GM10266 (cell line): ENCODE results near the gene PANX1.

ENCODE experiments used
- DNase-seq: peaks from one replicate; pipeline ENCODE4 v3.0.0; 2012; ENCODE audit errors: extremely low spot score
- TF ChIP-seq, protein P1 (sequence below): IDR thresholded peaks from 2 replicates; pipeline ENCODE4 v1.5.1; 2012; ENCODE audit warnings: mild to moderate bottlenecking, low read depth; ENCODE audit not compliant: control insufficient read depth, insufficient read depth; ENCODE audit errors: missing control alignments

Gene PANX1

DNA sequence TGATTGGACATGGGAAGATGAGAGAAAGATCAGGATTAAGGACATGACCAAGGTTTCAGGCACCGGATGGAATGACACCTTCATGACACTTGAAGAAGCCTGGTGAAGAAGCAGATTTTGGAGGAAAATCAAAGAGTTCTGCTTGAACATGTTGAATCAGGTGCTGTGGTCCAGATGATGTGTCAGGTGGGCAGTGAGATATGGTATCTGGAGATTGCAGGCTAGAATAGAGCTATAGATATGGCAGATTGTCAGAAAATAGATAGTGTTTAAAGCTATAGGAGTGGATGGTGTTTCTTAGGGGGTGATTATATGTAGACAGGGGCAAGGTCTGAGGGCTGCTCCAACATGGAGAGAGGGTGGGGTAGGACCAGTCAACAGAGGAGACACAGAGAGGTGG lies 40.2 kb downstream of the PANX1 start:
- TF ChIP-seq, protein P1, sequence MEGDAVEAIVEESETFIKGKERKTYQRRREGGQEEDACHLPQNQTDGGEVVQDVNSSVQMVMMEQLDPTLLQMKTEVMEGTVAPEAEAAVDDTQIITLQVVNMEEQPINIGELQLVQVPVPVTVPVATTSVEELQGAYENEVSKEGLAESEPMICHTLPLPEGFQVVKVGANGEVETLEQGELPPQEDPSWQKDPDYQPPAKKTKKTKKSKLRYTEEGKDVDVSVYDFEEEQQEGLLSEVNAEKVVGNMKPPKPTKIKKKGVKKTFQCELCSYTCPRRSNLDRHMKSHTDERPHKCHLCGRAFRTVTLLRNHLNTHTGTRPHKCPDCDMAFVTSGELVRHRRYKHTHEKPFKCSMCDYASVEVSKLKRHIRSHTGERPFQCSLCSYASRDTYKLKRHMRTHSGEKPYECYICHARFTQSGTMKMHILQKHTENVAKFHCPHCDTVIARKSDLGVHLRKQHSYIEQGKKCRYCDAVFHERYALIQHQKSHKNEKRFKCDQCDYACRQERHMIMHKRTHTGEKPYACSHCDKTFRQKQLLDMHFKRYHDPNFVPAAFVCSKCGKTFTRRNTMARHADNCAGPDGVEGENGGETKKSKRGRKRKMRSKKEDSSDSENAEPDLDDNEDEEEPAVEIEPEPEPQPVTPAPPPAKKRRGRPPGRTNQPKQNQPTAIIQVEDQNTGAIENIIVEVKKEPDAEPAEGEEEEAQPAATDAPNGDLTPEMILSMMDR, result no peak
- DNase-seq, result no peak

DNA sequence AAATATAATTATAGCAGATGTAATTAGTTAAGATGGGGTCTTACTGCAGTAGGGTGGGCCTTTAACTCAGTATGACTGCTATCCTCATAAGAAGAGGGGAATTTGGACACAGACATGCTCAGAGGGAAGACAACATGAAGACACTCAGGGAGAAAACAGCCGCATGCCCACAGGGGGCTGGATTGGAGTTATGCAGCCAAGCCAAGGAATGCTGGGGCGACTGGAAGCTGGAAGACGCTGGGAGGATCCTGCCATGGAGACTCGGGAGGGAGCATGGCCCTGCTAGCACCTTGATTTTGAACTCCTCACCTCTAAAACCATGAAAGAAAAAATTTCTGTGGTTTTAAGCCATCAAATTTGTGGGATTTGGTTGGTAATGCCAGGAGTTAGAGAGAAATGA lies 40.9 kb downstream of the PANX1 start:
- DNase-seq, result no peak

DNA sequence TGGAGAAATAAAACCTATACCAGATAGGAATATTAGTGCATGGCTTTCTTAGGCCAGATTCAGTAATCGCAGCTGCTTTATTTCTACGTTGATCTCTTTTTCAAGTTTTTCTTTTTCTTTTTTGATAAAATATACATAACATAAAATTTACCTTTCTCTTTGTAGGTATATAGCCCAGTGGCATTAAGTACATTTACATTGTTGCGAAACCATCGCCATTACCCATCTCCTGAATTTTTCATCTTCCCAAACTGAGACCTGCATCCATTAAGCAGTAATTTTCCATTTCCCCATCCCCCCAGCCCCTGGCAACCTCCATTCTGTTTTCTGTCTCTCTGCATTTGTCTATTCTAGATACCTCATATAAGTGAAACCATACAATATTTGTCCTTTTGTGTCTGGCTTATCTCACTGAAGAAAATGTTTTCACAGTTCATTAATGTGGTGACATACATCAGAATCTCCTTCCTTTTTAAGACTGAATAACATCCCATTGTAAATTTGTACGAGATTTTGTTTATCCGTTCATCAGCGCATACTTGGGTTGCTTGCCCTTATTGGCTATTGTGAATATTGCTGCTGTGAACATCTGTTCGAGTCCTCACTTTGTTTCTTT lies 41.4 kb downstream of the PANX1 start:
- DNase-seq, result no peak
- TF ChIP-seq, protein P1, result no peak

More for the DNA sequence above, 40.9 kb downstream of the PANX1 start:
- TF ChIP-seq, protein P1, result no peak

DNA sequence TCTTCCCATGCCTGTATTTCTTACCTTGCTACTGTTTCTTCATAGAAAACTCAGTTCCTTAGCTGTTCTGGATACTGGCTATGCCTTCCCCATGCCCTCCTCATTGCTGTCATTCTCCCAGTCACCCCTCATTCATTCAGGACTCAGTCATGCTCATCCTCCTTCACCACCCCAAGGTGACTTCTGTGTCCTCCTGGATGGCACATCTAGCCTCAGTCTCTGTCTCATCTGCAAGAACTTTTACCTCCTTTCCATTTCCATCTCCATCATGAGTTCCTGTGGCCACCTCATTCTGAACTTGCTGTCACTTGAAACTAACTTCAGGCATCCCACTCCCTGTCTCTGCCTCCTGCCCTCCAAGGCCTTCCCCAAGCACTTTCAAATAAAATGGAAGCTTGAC lies 42.3 kb downstream of the PANX1 start:
- TF ChIP-seq, protein P1, result no peak
- DNase-seq, result no peak

DNA sequence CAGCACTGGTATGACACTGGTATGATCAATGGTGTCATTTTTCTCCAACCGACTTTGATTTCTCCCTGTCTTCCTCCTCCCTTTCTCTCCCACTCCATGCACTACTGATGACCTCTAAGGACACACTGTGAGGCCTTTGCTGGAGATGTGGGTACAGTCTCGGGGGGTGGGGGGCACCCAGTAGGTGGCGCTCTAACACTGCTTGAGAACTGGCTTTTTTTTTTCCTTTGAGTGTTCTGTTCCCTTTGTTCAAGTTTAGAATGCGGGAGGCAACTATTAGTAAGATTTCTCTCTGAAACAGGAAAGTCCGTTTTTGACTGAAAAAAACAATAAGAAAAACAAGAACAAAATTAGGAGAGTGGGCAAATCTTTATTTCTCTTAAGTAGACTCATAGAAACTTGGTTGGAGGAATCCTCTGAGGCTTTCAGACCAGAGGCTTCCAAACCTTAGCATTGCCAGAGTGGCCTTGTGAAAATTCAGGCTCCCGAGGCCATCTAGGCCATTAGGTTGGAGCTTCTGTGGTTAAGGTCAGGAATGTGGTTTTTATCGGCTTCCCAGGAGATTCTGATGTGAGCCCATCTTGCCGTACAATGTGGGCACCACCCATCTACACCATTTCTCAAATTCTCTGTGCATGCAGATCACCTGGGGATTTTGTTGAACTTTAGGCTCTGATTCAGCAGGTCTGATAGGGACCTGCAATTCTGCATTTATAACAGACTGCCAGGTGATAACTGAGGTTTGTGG lies 43.2 kb downstream of the PANX1 start:
- TF ChIP-seq, protein P1, result peak; percentile 73
- peak; percentile 44 for DNase-seq

DNA sequence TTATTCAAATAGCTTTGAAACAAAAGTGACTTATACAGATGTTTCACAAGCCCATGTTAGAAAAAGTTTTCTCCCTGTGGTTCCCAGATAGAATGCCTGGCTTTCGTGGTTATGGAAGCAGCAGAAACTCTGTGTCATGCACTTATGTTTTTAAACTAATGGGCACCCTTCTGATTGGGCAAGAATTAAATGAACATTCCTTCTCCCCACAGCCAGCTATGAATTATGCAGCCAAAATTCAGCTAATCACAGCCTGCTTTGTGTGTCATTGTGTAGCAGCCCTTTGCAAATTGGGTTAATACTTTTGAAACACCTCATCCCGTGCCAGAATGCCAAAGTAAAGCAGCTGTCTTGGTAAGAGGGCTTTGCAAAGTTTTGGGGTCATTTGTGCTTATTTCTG lies 46.9 kb downstream of the PANX1 start:
- TF ChIP-seq, protein P1, result no peak

DNA sequence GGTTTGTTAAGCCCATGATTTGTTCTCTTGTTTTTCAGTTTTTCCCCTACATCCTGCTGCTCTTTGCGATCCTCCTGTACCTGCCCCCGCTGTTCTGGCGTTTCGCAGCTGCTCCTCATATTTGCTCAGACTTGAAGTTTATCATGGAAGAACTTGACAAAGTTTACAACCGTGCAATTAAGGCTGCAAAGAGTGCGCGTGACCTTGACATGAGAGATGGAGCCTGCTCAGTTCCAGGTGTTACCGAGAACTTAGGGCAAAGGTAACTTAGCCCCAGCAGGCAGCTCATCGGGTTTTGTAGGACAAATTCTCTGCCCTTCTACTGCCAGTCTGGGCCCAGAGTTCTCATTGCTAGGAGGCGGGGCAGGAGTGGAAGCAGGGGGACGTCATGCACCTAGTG lies 49.7 kb downstream of the PANX1 start:
- TF ChIP-seq, protein P1, result no peak
- DNase-seq, result no peak

More for the DNA sequence above, 46.9 kb downstream of the PANX1 start:
- no peak for DNase-seq
